Measurements from ENCODE around the gene SMG6. TPM values are rescaled to one million over a fixed set of nuclear protein-coding genes. Genes with fewer than 3 reads are reported as not detected.
A peak's percentile ranks its signal among the peaks of the same experiment; 100 is the strongest.
"Not testable (repeated sequence)": the region's sequence is repeated elsewhere in the genome, so short reads cannot be mapped to it uniquely, and the experiment has no call there.

The SMG6 gene
- polyA plus RNA-seq, 1 donor from 2014 or later = 5.9 TPM

DNA sequence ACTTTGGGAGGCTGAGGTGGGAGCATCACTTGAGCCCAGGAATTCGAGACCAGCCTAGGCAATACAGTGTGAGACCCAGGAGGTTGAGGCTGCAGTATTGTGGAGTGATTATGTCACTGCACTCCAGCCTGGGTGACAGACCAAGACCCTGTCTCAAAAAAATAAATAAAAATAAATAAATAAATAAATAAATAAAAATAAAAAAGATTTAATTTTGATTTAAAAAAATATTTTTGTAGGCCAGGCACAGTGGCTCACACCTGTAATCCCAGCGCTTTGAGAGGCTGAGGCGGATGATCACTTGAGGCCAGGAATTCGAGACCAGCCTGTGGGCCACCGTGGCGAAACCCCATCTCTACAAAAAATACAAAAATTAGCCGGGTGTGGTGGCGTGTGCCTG is 104.2 kb downstream of the SMG6 start:
- not testable (repeated sequence) for H3K27me3 Mint-ChIP-seq, H3K9me3 Mint-ChIP-seq, H3K4me3 Mint-ChIP-seq, H3K36me3 Mint-ChIP-seq, H3K27ac Mint-ChIP-seq
- peaks cover 3 to 14% (median 7%) of the 10 kb centered on the region in 3 donors for H3K4me1 Mint-ChIP-seq

- Mint-ChIP-seq H3K4me3 (no peak overlapping the region), H3K9me3 (no peaks in the 10 kb centered on the region)
Observed at GRCh38 chr17:2198927-2199326, 104.7 kb downstream of the SMG6 start.

GRCh38 chr17:2197271-2197670 is 106.3 kb downstream of the SMG6 start:
- Mint-ChIP-seq H3K27ac (peak overlapping the region in 1 of 3 donors; percentile 47), H3K27me3 (no peaks in the 10 kb centered on the region), H3K4me3 (no peak overlapping the region), H3K9me3 (no peaks in the 10 kb centered on the region), H3K4me1 (peaks cover 5 to 22% (median 14%) of the 10 kb centered on the region in 3 donors), H3K36me3 (peaks cover 14% of the 10 kb centered on the region)

More at GRCh38 chr17:2198927-2199326, 104.7 kb downstream of the SMG6 start:
- Mint-ChIP-seq H3K27ac (no peak overlapping the region), H3K36me3 (peaks cover 14% of the 10 kb centered on the region), H3K4me1 (peaks cover 3 to 17% (median 7%) of the 10 kb centered on the region in 3 donors), H3K27me3 (no peaks in the 10 kb centered on the region)

- Mint-ChIP-seq H3K36me3 (peaks cover 13% of the 10 kb centered on the region), H3K9me3 (no peaks in the 10 kb centered on the region), H3K4me3 (no peak overlapping the region), H3K27ac (no peak overlapping the region), H3K27me3 (no peaks in the 10 kb centered on the region), H3K4me1 (peaks cover 6 to 22% (median 14%) of the 10 kb centered on the region in 3 donors)
Observed at GRCh38 chr17:2195729-2196128, 107.9 kb downstream of the SMG6 start.

DNA sequence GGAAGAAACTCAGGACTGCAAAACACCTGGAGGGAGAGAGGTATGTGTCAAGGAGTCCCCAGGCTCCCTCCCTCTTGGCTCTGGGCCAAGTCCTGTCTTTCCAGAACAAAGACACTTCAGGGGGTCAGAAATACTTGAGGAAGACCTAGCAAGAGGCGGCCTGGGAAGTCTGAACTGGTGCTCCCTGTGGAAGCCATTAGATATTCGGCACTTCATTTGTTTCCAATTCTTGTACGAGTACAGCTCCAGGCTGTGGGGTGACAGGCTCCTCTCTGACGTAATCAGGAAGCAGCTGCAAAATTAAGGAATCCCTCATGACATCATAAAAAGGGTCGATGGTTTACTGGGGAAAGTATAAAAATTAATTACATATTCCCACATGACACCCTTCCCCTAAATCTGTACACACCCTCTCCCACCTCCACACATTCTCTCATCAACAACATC is 108.7 kb downstream of the SMG6 start:
- Mint-ChIP-seq H3K27me3 (no peaks in the 10 kb centered on the region), H3K4me3 (no peak overlapping the region), H3K4me1 (peaks cover 6 to 22% (median 14%) of the 10 kb centered on the region in 3 donors), H3K27ac (peak overlapping the region in 1 of 3 donors; percentile 60), H3K9me3 (no peaks in the 10 kb centered on the region), H3K36me3 (peaks cover 13% of the 10 kb centered on the region)

DNA sequence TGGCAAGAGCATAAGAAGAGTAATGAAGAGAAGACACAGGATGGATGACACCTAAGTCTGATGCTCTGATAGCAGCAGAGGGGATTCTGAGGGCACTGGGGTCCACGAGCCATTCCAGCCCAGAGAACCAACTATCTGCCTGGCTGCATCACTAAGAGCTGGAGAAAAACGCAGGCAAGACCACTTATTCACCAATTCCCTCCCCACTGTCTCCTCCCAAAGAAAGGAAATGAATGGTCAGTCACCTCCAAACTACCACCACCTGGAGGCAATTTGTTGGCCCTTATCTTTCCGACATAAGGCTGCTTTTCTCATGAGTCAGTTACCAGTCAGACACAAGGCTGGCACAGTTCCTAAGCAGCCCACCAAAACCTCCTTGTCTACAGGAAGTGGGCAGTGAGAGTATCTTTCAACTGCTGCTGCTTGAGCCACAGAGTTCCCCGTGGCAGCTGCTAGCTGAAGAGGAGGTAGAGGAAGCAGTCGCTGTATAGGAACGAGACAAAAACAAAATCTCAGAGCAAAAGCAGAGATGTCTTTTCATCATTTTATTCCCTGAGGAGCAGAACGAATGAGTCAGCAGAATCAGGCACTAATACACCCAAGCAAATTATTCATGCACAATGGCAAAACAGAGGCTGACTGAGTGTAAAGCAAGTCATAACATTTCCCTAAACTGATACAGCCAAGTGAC is 111.1 kb downstream of the SMG6 start:
- H3K27ac Mint-ChIP-seq = peak overlapping the region in 2 of 3 donors; percentile 0 to 21

DNA sequence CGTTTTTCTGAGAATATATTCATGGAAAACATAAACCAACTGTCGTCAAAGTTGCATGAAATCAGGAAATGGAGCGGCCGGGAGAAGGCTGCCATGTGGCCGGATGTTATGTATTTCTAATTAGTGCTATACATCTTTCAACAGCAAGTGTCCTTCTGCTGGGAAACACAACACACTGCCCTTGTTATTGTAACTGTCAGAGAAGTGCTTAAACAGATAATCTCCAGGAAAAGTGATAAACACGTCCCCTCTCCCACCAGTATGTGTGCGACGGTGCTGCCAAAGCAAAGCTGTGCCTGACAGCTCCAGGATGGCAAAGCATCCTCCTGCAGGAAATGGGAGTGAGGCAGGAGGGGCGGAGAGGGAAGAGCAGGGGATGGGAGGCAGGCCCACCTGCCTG is 111.8 kb downstream of the SMG6 start:
- H3K27ac Mint-ChIP-seq = no peak overlapping the region
- H3K9me3 Mint-ChIP-seq = no peaks in the 10 kb centered on the region
- peaks cover 6 to 22% (median 14%) of the 10 kb centered on the region in 3 donors for H3K4me1 Mint-ChIP-seq
- no peak overlapping the region for H3K4me3 Mint-ChIP-seq
- H3K27me3 Mint-ChIP-seq = no peaks in the 10 kb centered on the region
- H3K36me3 Mint-ChIP-seq = peaks cover 13% of the 10 kb centered on the region

More for the DNA sequence above, 111.1 kb downstream of the SMG6 start:
- Mint-ChIP-seq H3K36me3 (peaks cover 15% of the 10 kb centered on the region), H3K27me3 (no peaks in the 10 kb centered on the region), H3K4me3 (no peak overlapping the region), H3K9me3 (no peaks in the 10 kb centered on the region), H3K4me1 (peaks cover 6 to 22% (median 14%) of the 10 kb centered on the region in 3 donors)

GRCh38 chr17:2191227-2191626 is 112.4 kb downstream of the SMG6 start:
- peaks cover 12% of the 10 kb centered on the region for H3K36me3 Mint-ChIP-seq
- H3K27ac Mint-ChIP-seq = no peak overlapping the region
- peaks cover 6 to 22% (median 14%) of the 10 kb centered on the region in 3 donors for H3K4me1 Mint-ChIP-seq
- no peaks in the 10 kb centered on the region for H3K27me3 Mint-ChIP-seq
- H3K4me3 Mint-ChIP-seq = no peak overlapping the region
- H3K9me3 Mint-ChIP-seq = no peaks in the 10 kb centered on the region

DNA sequence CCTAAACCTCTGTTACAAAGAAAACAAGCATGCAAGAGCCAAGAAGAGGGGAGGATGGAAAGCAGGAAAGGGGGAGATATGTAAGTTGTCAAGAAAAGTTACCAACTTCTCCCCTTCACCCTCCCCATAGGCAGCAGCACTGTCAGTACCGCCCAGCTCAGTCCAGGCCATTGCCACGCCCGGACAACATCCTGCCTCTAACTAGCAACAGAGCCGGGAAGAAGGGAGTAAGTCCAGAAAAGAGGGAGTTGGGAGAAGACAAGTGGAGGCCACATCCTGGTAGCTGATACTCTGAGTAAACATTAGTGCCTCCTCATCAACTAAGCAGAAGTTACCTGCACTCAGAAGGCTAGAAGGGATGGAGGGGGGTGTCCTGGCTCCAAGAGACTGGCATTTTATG is 113.6 kb downstream of the SMG6 start:
- H3K4me1 Mint-ChIP-seq = peaks cover 3 to 12% (median 7%) of the 10 kb centered on the region in 3 donors
- H3K9me3 Mint-ChIP-seq = no peaks in the 10 kb centered on the region
- peak overlapping the region in 1 of 3 donors; percentile 73 for H3K27ac Mint-ChIP-seq
- H3K27me3 Mint-ChIP-seq = no peaks in the 10 kb centered on the region
- peaks cover 10% of the 10 kb centered on the region for H3K36me3 Mint-ChIP-seq
- H3K4me3 Mint-ChIP-seq = no peak overlapping the region

GRCh38 chr17:2188971-2189630 is 114.5 kb downstream of the SMG6 start:
- H3K4me3 Mint-ChIP-seq = no peak overlapping the region
- H3K27ac Mint-ChIP-seq = no peak overlapping the region
- no peaks in the 10 kb centered on the region for H3K9me3 Mint-ChIP-seq
- peaks cover 6% of the 10 kb centered on the region for H3K36me3 Mint-ChIP-seq
- peaks cover 3 to 7% (median 6%) of the 10 kb centered on the region in 3 donors for H3K4me1 Mint-ChIP-seq
- no peaks in the 10 kb centered on the region for H3K27me3 Mint-ChIP-seq

GRCh38 chr17:2187758-2188157 is 115.8 kb downstream of the SMG6 start:
- Mint-ChIP-seq H3K27ac (peak overlapping the region in 1 of 3 donors; percentile 45), H3K27me3 (no peaks in the 10 kb centered on the region), H3K9me3 (no peaks in the 10 kb centered on the region), H3K36me3 (peaks cover 4% of the 10 kb centered on the region), H3K4me1 (peaks cover 3 to 4% (median 3%) of the 10 kb centered on the region in 3 donors), H3K4me3 (no peak overlapping the region)

- Mint-ChIP-seq H3K4me1 (no peaks in the 10 kb centered on the region), H3K27me3 (no peaks in the 10 kb centered on the region), H3K4me3 (no peak overlapping the region), H3K9me3 (no peaks in the 10 kb centered on the region), H3K36me3 (peaks cover 4% of the 10 kb centered on the region), H3K27ac (no peak overlapping the region)
Observed at GRCh38 chr17:2186937-2187336, 116.6 kb downstream of the SMG6 start.

GRCh38 chr17:2184993-2185931 is 118.3 kb downstream of the SMG6 start:
- H3K9me3 Mint-ChIP-seq = no peaks in the 10 kb centered on the region
- H3K36me3 Mint-ChIP-seq = peaks cover 4% of the 10 kb centered on the region
- H3K27me3 Mint-ChIP-seq = no peaks in the 10 kb centered on the region
- H3K4me3 Mint-ChIP-seq = no peak overlapping the region
- H3K4me1 Mint-ChIP-seq = no peaks in the 10 kb centered on the region
- no peak overlapping the region for H3K27ac Mint-ChIP-seq

DNA sequence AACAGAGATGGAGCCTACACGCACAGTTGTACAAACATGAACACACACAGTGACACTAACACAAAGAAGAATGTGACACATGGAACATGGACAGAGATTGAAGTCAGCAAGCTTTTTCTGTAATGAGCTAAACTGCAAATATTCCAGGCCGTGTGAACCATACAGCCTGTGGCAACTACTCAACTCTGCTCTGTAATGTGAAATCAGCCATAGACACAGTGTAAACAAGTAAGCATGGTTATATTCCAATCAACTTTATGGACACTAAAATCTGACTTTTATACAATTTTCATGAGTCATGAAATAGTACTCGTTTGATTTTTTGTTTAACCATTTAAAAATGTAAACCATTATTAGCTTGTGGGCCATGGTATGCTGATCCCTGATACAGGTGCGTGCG is 120.2 kb downstream of the SMG6 start:
- H3K4me1 Mint-ChIP-seq = no peaks in the 10 kb centered on the region
- H3K36me3 Mint-ChIP-seq = peaks cover 8% of the 10 kb centered on the region
- H3K4me3 Mint-ChIP-seq = no peak overlapping the region
- no peaks in the 10 kb centered on the region for H3K27me3 Mint-ChIP-seq
- no peaks in the 10 kb centered on the region for H3K9me3 Mint-ChIP-seq
- no peak overlapping the region for H3K27ac Mint-ChIP-seq
